K562 (cell line): ENCODE results near the gene NDUFA13. TPM values are rescaled to one million over a fixed set of nuclear protein-coding genes. Genes with fewer than 3 reads are reported as not detected.
A peak's percentile ranks its signal among the peaks of the same experiment; 100 is the strongest.

Experiments used
- ATAC-seq: fragments of 200-7000 bp; cut with Tn5 transposase; 3 replicates; pipeline ENCODE4 v1.9.1; 2020; ENCODE audit warnings: moderate library complexity
- BruUV-seq: library from RNA; stranded (reverse); fragments of 400-500 nt; replicated peaks from 2 replicates; lab custom pipeline; 2021; lab: Mats Ljungman, UMichigan
- CTCF ChIA-PET: fragments of 300-600 bp; formaldehyde crosslinking; extraction: SDS; loops from one replicate; lab custom pipeline; 2021; ENCODE audit warnings: low intra/inter-chr PET ratio; lab: Yijun Ruan, JAX
- POLR2A ChIA-PET: fragments of 300-600, 350-650 bp; sonication (Branson Sonifier 250); formaldehyde crosslinking; extraction: SDS; loops from one replicate; lab custom pipeline; 2021; ENCODE audit warnings: antibody characterized with exemption, inconsistent platforms; lab: Yijun Ruan, JAX
- DNase-seq, 4 experiments: peaks; one replicate each; pipeline versions ENCODE4 v3.0.0 to v3.0.0-alpha.2; 2011 to 2018; ENCODE audit warnings: low spot score in 3 of 4, mixed read lengths in 3 of 4; ENCODE audit errors: extremely low read depth in 1 of 4
- FAIRE-seq: peaks from 2 replicates; lab custom pipeline; 2011; peaks lifted over from hg19 to GRCh38; lab: Jason Lieb, UNC
- H2AFZ ChIP-seq: 2 replicates; pipeline ENCODE4 v1.6.0; 2011; ENCODE audit warnings: low read depth, low read length, control low read depth, inconsistent platforms
- H3K27ac ChIP-seq: fragments of 200-600 bp; 3 replicates; pipeline ENCODE4 v1.8.0; 2011; ENCODE audit warnings: low read depth, mild to moderate bottlenecking, control low read depth, inconsistent platforms, low read length, moderate library complexity, mixed read lengths; ENCODE audit errors: extremely low read depth
- H3K27me3 ChIP-seq, 2 experiments: fragments of 300-600 bp in 1 of 2; 2 replicates in 1 of 2; 3 replicates in 1 of 2; pipeline versions ENCODE4 v1.6.0 to v1.8.0; 2011; ENCODE audit warnings: inconsistent platforms in 2 of 2, low read length in 2 of 2, mild to moderate bottlenecking in 1 of 2, mixed read lengths in 1 of 2, moderate library complexity in 1 of 2; ENCODE audit not compliant: control insufficient read depth in 2 of 2, insufficient read depth in 2 of 2
- H3K36me3 ChIP-seq: fragments of 300-600 bp; 3 replicates; pipeline ENCODE4 v1.8.0; 2011; ENCODE audit warnings: mild to moderate bottlenecking, low read length, inconsistent platforms; ENCODE audit not compliant: control insufficient read depth, insufficient read depth
- H3K4me1 ChIP-seq, 2 experiments: fragments of 200-600 bp in 1 of 2; replicated peaks in 1 of 2; 2 replicates in 1 of 2; 3 replicates in 1 of 2; pipeline versions ENCODE4 v1.5.1 to v1.8.0; 2011; ENCODE audit warnings: inconsistent platforms in 2 of 2, low read length in 2 of 2, mild to moderate bottlenecking in 1 of 2, mixed read lengths in 1 of 2, moderate library complexity in 1 of 2; ENCODE audit not compliant: control insufficient read depth in 2 of 2, insufficient read depth in 2 of 2
- H3K4me2 ChIP-seq: 2 replicates; pipeline ENCODE4 v1.6.1; 2011; ENCODE audit warnings: low read length, control low read depth, inconsistent platforms, mixed read lengths; ENCODE audit not compliant: insufficient read depth
- H3K4me3 ChIP-seq: fragments of 200-600 bp; sonication (generic), shearing (Covaris generic); 2 replicates; pipeline ENCODE4 v1.5.1; 2016; ENCODE audit warnings: control low read depth, inconsistent platforms
- H3K79me2 ChIP-seq: fragments of 200-600 bp; 3 replicates; pipeline ENCODE4 v1.8.0; 2011; ENCODE audit warnings: low read length, inconsistent platforms; ENCODE audit not compliant: control insufficient read depth, insufficient read depth
- H3K9ac ChIP-seq, 2 experiments: 2 replicates each; pipeline versions ENCODE4 v1.6.0 to v1.6.1; 2011; ENCODE audit warnings: low read depth in 2 of 2, low read length in 2 of 2, control low read depth in 1 of 2, inconsistent platforms in 1 of 2, mild to moderate bottlenecking in 1 of 2, mixed read lengths in 1 of 2; ENCODE audit not compliant: insufficient read depth in 1 of 2
- H3K9me1 ChIP-seq: one replicate; pipeline ENCODE4 v1.6.0; 2011; ENCODE audit warnings: inconsistent platforms, mild to moderate bottlenecking, low read length, moderate library complexity; ENCODE audit not compliant: control insufficient read depth, insufficient read depth
- H3K9me3 ChIP-seq: replicated peaks from 2 replicates; pipeline ENCODE4 v1.5.1; 2011; ENCODE audit warnings: low read depth, low read length, inconsistent platforms; ENCODE audit not compliant: control insufficient read depth, insufficient read depth
- H4K20me1 ChIP-seq: replicated peaks from 2 replicates; pipeline ENCODE4 v1.6.1; 2011; ENCODE audit warnings: low read length, inconsistent platforms, mixed read lengths; ENCODE audit not compliant: control insufficient read depth, insufficient read depth
- ETV6 ChIP-seq, 3 experiments: fragments of 150-350 bp in 1 of 3; sonication (generic) in 1 of 3; formaldehyde crosslinking in 1 of 3; IDR thresholded peaks; 2 replicates each; pipeline versions ENCODE4 v1.6.1 to v1.8.0; 2014 to 2022; ENCODE audit warnings: borderline replicate concordance in 2 of 3, low read depth in 2 of 3, antibody characterized with exemption in 1 of 3, low read length in 1 of 3, mild to moderate bottlenecking in 1 of 3, missing genetic modification reagents in 1 of 3
- HBP1 ChIP-seq: fragments of 450-650 bp; formaldehyde crosslinking; IDR thresholded peaks from 2 replicates; pipeline ENCODE4 v1.4.0; 2022; ENCODE audit warnings: missing genetic modification characterization
- PHTF2 ChIP-seq: fragments of 250-450 bp; sonication (Bioruptor Pico); IDR thresholded peaks from 2 replicates; pipeline ENCODE4 v1.5.0; 2021; ENCODE audit warnings: mild to moderate bottlenecking
- POLR2A ChIP-seq: fragments of 450-650 bp; conservative IDR thresholded peaks from 2 replicates; pipeline ENCODE4 v1.6.1; 2016
- POLR2G ChIP-seq: fragments of 200-400 bp; formaldehyde crosslinking; IDR thresholded peaks from 2 replicates; pipeline ENCODE4 v1.6.1; 2017; ENCODE audit warnings: low read depth, mild to moderate bottlenecking, antibody characterized with exemption, low read length, moderate library complexity
- SNIP1 ChIP-seq: fragments of 450-650 bp; IDR thresholded peaks from 2 replicates; pipeline ENCODE4 v1.7.1; 2017; ENCODE audit warnings: low read depth, mild to moderate bottlenecking
- WGBS: fragments of 100-300 bp; shearing (Covaris generic); methylation state at CpG from one replicate; pipeline ENCODE4 v1.1.6; 2016; ENCODE audit warnings: low coverage, mixed read lengths; ENCODE audit not compliant: insufficient coverage; ENCODE audit errors: missing lambda C conversion rate; 5-methylcytosine and 5-hydroxymethylcytosine counted together
- in situ Hi-C: fragments of 300-500 bp; cut with MboI; formaldehyde crosslinking; loops from 4 replicates; pipeline ENCODE4 v1.15.0; 2018; ENCODE audit warnings: inconsistent platforms, mixed read lengths
- intact Hi-C: fragments of 100-400 bp; cut with micrococcal nuclease; formaldehyde crosslinking; loops from 2 replicates; pipeline ENCODE4 v1.14.2; 2022
- polyA plus RNA-seq, 8 experiments: library from polyadenylated mRNA; depleted of rRNA in 4 of 8; stranded (reverse) in 5 of 8; unstranded in 3 of 8; fragments of >200 nt; fragmentation: Nextera tagmentation in 2 of 8; fragmentation: Illumina TruSeq in 1 of 8; extraction: Ambion mirVana in 2 of 8; extraction: Trizol in 1 of 8; gene quantifications; 2 replicates each; pipeline versions ENCODE4 v1.2.1 to v1.2.3, GENCODE V29; 2011 to 2014; ENCODE audit warnings: inconsistent platforms in 1 of 8, missing spikeins in 1 of 8
- total RNA-seq, 7 experiments: library from RNA; depleted of rRNA in 6 of 7; stranded (reverse); fragments of >200 nt in 6 of 7; fragmentation: Illumina TruSeq in 2 of 7; extraction: Trizol in 2 of 7; gene quantifications; 2 replicates each; pipeline versions ENCODE4 v1.2.1 to v1.2.3, GENCODE V29; 2011 to 2021; ENCODE audit warnings: low replicate concordance in 1 of 7
- TF ChIP-seq, protein P1 (sequence below): fragments of 200-800 bp; sonication (Bioruptor generic); IDR thresholded peaks from 2 replicates; pipeline ENCODE4 v1.6.1; 2017; ENCODE audit warnings: missing genetic modification characterization, missing compliant biosample characterization

NDUFA13 gene
- total and polyA plus RNA-seq, 9 of the 15 experiments (the other 6 are each of a cell fraction or from before 2014, with no cell fraction given), result 146 to 596 (median 429) TPM

- Histone ChIP-seq H3K79me2 (peaks cover 35% of the 10 kb centered on the region), H3K9ac (peak overlapping the region in 1 of 2 experiments; percentile 40; a peak in 1 of 4 replicates), H3K9me1 (peaks cover 5% of the 10 kb centered on the region), H3K36me3 (peaks cover 67% of the 10 kb centered on the region), H3K27me3 (no peaks in the 10 kb centered on the region), H3K4me3 (no peak overlapping the region), H4K20me1 (0 out of 2 replicates have a peak, but pooled peaks cover 6% of the 10 kb centered on the region), H3K9me3 (no peaks in the 10 kb centered on the region), H3K27ac (no peak overlapping the region), H3K4me1 (peaks cover 0 to 28% of the 10 kb centered on the region in 2 experiments; a peak in 2 of 5 replicates), H2AFZ (no peak overlapping the region), H3K4me2 (no peak overlapping the region)
- ChIA-PET POLR2A (interaction anchor here (0.9 kb wide), 1 partner anchor 11 kb away, joined by 6 read pairs; the partner anchor contains the start of gene NDUFA13), CTCF (no interaction called here)
- ATAC-seq, result no peak
- in situ Hi-C loops, result loop anchor here (25.0 kb wide), 1 partner anchor 111 kb away; the partner anchor contains the start of genes GMIP and LPAR2
- TF ChIP-seq HBP1 (CRISPR knock-in tag) (no peak), POLR2G (peak; percentile 43; the same call in 1 of the 2 replicates), PHTF2 (CRISPR knock-in tag) (no peak), POLR2A (no peak), ETV6 (IDR thresholded peaks at IDR 0.05; ENCODE audit: borderline replicate concordance in 1 of 2, low read depth in 2 of 2, low read length in 1 of 2) (no peak), ETV6 (CRISPR knock-in tag; IDR thresholded peaks at IDR 0.05; ENCODE audit: borderline replicate concordance) (no peak), SNIP1 (no peak)
- TF ChIP-seq, protein P1, sequence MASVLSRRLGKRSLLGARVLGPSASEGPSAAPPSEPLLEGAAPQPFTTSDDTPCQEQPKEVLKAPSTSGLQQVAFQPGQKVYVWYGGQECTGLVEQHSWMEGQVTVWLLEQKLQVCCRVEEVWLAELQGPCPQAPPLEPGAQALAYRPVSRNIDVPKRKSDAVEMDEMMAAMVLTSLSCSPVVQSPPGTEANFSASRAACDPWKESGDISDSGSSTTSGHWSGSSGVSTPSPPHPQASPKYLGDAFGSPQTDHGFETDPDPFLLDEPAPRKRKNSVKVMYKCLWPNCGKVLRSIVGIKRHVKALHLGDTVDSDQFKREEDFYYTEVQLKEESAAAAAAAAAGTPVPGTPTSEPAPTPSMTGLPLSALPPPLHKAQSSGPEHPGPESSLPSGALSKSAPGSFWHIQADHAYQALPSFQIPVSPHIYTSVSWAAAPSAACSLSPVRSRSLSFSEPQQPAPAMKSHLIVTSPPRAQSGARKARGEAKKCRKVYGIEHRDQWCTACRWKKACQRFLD (CRISPR knock-in tag), result no peak
- no peak for FAIRE-seq
- 89% methylated on average over 21 of the region's 28 CpGs for WGBS
- DNase-seq, result no peak
- no TSS peak for BruUV-seq
- intact Hi-C loops, result no loop called here
Observed at GRCh38 chr19:19526581-19527370, 10.8 kb downstream of the NDUFA13 start.
